CD4-positive, alpha-beta T cell treated with Interleukin-12 subunit alpha and Interleukin-12 subunit beta, for 1 hour (primary cell): ENCODE measurements around the gene CTSF.
"Not testable (repeated sequence)": the region's sequence is repeated elsewhere in the genome, so short reads cannot be mapped to it uniquely, and the experiment has no call there.

Experiments
- DNase-seq: peaks from one replicate; pipeline ENCODE4 v3.0.0-alpha.2; 2020

CTSF gene

GRCh38 chr11:66568124-66568916, at the start of gene CTSF:
CTSF (minus strand) TSS chr11:66568606; CDS start chr11:66568486, 120 bp downstream.
- DNase-seq: peak; percentile 78

DNA sequence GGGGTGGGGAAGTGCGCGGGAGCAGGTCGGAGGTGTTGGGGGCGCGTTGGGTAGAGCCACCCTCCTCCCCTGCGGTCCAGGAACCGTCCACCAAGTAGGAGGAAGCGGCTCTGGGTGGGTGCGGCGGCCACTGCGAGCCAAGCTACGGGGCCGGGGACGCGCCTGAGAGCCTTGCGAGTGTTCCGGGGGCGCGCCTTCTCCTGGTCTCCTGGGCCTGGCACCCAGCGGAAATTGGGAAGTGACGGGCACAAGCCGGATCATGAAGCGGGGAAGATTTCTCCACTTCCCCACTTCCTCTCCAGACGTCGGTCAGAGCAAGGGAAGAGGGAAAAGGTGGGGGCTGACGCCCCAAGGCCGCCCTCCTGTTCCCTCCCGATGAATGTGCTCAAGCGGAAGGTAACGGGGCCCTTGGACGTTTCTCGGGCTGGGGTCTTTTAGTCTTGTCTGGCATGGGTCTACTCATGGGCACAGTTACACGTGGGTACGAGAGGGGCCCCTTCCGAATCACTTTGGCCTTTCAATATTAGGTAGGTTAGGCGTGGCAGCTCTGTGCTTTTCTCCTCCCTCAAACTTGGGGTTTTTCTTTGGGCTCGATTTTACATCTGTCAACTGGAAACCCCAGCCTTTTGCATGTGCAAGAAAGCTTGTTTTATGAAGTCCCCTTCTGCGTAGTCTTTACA, 48.9 kb upstream of the CTSF start:
- peak; percentile 57 for DNase-seq

GRCh38 chr11:66616379-66617154, 48.2 kb upstream of the CTSF start, which contains the start of gene RBM14:
RBM14 (plus strand) TSS chr11:66616630; CDS start chr11:66616721, 91 bp downstream.
- peak; percentile 99 for DNase-seq

- DNase-seq: no peak
These were observed 45.7 kb upstream of the CTSF start for GRCh38 chr11:66614073-66614472.

GRCh38 chr11:66612458-66612857, 44.1 kb upstream of the CTSF start:
- DNase-seq: no peak

DNA sequence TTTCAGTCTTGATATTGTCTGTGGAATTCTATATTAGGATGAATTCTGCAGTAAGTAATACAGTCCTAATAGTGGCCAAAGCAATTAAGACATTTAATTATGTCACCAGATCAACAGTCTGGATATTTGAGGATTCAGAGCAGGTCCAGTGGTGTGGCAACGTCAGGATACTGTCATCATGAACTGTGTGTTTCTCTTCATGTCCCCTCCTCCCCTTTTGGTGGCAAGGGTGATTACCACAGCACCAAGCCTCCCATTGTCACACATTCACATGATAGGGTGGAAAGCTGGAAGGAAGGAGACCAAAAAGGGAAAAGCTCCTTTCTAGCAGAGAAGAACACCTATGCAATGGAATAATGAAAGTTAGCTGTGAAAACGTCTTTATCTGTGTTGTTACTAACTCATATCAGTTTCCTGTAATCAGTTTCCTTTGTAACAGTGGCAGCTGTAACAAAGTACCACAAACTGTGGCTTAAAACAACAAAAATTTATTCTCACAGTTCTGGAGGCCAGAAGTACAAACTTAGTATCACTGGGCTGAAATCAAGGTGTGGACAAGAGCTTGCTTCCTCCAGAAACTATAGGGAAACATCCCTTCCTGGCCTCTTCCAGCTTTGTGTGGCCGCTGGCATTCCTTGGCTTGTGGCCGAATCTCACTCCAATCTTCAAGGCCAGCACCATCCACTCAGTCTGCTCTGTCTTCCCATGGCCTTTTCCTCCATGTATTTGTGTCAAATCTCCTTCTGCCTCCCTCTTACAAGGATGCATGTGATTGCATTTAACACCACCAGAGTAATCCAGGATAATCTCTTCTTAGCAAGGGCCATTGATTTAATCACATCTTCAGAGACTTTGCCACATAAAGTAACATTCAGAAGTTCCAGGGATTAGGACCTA, 41.6 kb upstream of the CTSF start:
- DNase-seq: no peak

DNA sequence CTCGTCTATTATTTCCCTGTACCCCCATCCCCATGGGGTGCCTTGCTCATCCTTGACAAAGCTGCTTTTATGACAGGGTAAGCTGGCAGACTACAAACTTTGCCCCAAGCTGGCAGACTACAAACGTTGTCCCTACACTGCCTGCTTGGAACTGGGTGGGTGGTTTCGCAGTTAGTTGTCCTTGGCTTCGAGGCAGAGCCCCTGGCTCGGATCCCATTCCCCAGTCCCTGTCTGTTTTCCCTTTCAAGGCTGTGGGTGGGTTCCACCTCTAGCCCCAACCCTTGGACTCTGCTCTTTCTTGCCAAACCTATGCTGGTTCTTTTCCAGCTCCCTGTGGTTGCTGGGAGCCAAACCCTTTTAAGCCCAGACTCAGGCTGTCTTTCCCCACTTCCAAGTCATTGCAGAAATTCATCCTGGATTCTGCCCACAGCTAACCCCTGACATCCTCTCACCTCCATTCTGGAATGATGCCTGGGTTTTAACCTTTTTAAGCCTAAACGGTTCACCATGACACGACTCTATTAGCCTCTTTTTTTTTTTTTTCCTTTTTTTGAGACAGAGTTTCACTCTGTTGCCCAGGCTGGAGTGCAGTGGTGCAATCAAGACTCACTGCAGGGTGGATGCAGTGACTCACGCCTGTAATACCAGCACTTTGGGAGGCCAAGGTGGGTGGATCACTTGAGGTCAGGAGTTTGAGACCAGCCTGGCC, 38.9 kb upstream of the CTSF start:
- DNase-seq: no peak

DNA sequence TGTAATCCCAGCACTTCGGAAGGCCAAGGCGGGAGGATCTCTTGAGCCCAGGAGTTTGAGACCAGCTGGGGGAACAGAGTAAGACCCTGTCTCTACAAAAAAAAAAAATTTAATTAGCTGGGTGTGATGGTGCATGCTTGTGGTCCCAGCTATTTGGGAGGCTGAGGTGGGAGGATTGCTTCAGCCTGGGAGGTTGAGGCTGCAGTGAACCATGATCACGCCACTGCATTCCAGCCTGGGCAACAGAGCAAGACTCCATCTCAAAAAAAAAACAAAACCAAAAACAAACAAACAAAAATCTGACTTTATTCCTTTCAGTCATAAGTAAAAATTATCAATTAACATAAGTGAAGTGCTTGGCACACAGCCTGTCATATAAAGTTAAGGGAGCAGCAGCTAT, 38.2 kb upstream of the CTSF start:
- DNase-seq: not testable (repeated sequence)

GRCh38 chr11:66604155-66604554, 35.7 kb upstream of the CTSF start:
- DNase-seq: no peak

GRCh38 chr11:66603072-66603471, 34.7 kb upstream of the CTSF start:
- DNase-seq: no peak

GRCh38 chr11:66600631-66601233, 32.3 kb upstream of the CTSF start:
- no peak for DNase-seq

- DNase-seq: no peak
These were observed 31.8 kb upstream of the CTSF start for GRCh38 chr11:66600219-66600618.

DNA sequence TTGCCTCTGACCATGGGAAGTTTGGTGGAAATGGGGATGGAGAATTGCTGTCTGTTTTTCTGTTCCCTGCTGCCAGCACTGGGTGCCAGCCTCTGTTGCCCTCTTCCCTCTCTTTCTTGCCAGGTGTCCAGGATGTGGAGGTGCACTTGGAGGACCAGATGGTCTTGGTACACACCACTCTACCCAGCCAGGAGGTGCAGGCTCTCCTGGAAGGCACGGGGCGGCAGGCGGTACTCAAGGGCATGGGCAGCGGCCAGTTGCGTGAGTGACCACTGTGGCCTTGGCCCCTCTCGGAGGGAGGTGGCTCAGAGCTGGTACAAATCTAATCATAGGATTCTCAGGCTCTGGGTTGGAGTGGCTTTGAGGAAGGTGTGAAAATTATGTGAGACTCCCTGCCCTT, 30.6 kb upstream of the CTSF start:
- no peak for DNase-seq

GRCh38 chr11:66595245-66595904, 27.0 kb upstream of the CTSF start:
- no peak for DNase-seq

- no peak for DNase-seq
These were observed 25.2 kb upstream of the CTSF start for GRCh38 chr11:66593650-66594049.

- no peak for DNase-seq
These were observed 24.9 kb upstream of the CTSF start for GRCh38 chr11:66593303-66593635.

- peak; percentile 99 for DNase-seq
These were observed 24.3 kb upstream of the CTSF start, which contains the start of the genes CCDC87 and CCS for GRCh38 chr11:66592457-66593302. CCDC87 (minus strand) TSS chr11:66593063; CDS start chr11:66593015, 48 bp downstream. CCS (plus strand) TSS chr11:66593185; CDS start chr11:66593262, 77 bp downstream.

GRCh38 chr11:66591175-66591574, 22.8 kb upstream of the CTSF start:
- no peak for DNase-seq

DNA sequence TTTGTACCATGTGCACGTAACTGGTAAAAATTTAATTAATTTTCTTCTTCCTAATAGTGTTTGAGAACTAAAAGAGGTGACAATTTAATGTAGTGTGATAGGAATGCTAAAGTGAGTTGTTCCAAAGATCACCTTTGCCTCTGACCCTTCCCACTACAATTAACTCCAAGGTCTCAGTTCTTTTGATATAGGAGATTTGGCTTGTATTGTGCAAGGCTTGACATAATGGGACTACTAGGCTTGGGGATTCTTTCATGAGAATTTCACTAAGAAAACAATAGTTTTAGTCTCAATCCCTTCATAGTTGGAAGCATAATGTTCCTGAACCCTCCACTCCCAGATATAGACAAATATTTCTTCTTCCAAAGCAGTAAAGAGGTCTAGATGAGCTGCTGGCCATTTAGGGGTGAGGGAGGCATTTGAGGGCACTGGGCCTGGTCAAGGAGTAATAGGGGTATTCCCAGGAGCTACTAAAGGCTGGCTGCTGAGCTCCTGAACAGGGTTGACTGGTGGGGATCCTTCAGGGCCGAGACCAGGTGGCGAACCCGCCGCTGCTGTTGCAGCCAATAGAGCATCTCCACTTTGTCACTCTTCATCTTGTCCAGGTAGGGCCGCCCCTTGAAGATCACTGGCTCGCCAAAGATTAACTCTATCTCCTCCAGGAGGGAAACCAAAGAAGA, 21.7 kb upstream of the CTSF start:
- DNase-seq: no peak
